ENCODE results near the gene PDE8B.

GRCh38 chr5:77280036-77280435, 69.6 kb downstream of the PDE8B start:
- TF ChIP-seq, protein P1, sequence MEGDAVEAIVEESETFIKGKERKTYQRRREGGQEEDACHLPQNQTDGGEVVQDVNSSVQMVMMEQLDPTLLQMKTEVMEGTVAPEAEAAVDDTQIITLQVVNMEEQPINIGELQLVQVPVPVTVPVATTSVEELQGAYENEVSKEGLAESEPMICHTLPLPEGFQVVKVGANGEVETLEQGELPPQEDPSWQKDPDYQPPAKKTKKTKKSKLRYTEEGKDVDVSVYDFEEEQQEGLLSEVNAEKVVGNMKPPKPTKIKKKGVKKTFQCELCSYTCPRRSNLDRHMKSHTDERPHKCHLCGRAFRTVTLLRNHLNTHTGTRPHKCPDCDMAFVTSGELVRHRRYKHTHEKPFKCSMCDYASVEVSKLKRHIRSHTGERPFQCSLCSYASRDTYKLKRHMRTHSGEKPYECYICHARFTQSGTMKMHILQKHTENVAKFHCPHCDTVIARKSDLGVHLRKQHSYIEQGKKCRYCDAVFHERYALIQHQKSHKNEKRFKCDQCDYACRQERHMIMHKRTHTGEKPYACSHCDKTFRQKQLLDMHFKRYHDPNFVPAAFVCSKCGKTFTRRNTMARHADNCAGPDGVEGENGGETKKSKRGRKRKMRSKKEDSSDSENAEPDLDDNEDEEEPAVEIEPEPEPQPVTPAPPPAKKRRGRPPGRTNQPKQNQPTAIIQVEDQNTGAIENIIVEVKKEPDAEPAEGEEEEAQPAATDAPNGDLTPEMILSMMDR (IDR thresholded peaks at IDR 0.05), result no peak
- no peak for TF ChIP-seq POLR2A (IDR thresholded peaks at IDR 0.05)

Data from suprapubic skin (tissue), 3 donors.